SJCRH30 (cell line): ENCODE data around the gene ANTXRL. TPM values are rescaled to one million over a fixed set of nuclear protein-coding genes. Genes with fewer than 3 reads are reported as not detected.
"Not testable (repeated sequence)": the region's sequence is repeated elsewhere in the genome, so short reads cannot be mapped to it uniquely, and the experiment has no call there.

ENCODE experiments used
- DNase-seq, 2 experiments: peaks; one replicate each; pipeline ENCODE4 v3.0.0-alpha.2; 2015 to 2020
- H3K27ac ChIP-seq: fragments of 250-450 bp; sonication (Bioruptor Pico); 2 replicates; pipeline ENCODE4 v1.5.1; 2020; ENCODE audit warnings: mild to moderate bottlenecking, moderate library complexity
- H3K27me3 ChIP-seq: fragments of 250-450 bp; sonication (Bioruptor Pico); 2 replicates; pipeline ENCODE4 v1.5.1; 2020; ENCODE audit warnings: mild to moderate bottlenecking, moderate library complexity
- H3K36me3 ChIP-seq: fragments of 250-450 bp; sonication (Bioruptor Pico); 2 replicates; pipeline ENCODE4 v1.5.1; 2020; ENCODE audit warnings: mild to moderate bottlenecking, moderate library complexity
- H3K4me1 ChIP-seq: fragments of 250-450 bp; sonication (Bioruptor Pico); 2 replicates; pipeline ENCODE4 v1.5.1; 2020; ENCODE audit warnings: mild to moderate bottlenecking, moderate library complexity
- H3K4me3 ChIP-seq: fragments of 250-450 bp; sonication (Bioruptor Pico); 2 replicates; pipeline ENCODE4 v1.5.1; 2020; ENCODE audit warnings: mild to moderate bottlenecking, moderate library complexity
- H3K9me3 ChIP-seq: fragments of 250-450 bp; sonication (Bioruptor Pico); replicated peaks from 2 replicates; pipeline ENCODE4 v1.5.1; 2020; ENCODE audit warnings: mild to moderate bottlenecking, moderate library complexity
- total RNA-seq: library from RNA; depleted of rRNA; stranded (reverse); fragments of >200 nt; shearing (Covaris generic); gene quantifications from 2 replicates; pipeline ENCODE4 v1.2.3, GENCODE V29; 2014; rRNA removed

The ANTXRL gene
- total RNA-seq, 1 experiment from 2014 or later: not detected

- H3K9me3 ChIP-seq, H3K4me3 ChIP-seq, H3K27me3 ChIP-seq, H3K4me1 ChIP-seq, H3K27ac ChIP-seq, H3K36me3 ChIP-seq, DNase-seq: not testable (repeated sequence)
These were observed 80.4 kb downstream of the ANTXRL start for GRCh38 chr10:46367209-46367608.

- H3K27me3 ChIP-seq, H3K36me3 ChIP-seq, H3K4me1 ChIP-seq, DNase-seq, H3K4me3 ChIP-seq, H3K27ac ChIP-seq, H3K9me3 ChIP-seq: not testable (repeated sequence)
These were observed 81.0 kb downstream of the ANTXRL start for GRCh38 chr10:46367666-46368240.

- H3K4me3 ChIP-seq, H3K27me3 ChIP-seq, H3K36me3 ChIP-seq, H3K4me1 ChIP-seq, H3K27ac ChIP-seq, H3K9me3 ChIP-seq, DNase-seq: not testable (repeated sequence)
These were observed 82.2 kb downstream of the ANTXRL start for GRCh38 chr10:46368956-46369355.

- not testable (repeated sequence) for H3K4me3 ChIP-seq, DNase-seq, H3K27me3 ChIP-seq, H3K4me1 ChIP-seq, H3K36me3 ChIP-seq, H3K9me3 ChIP-seq, H3K27ac ChIP-seq
These were observed 87.6 kb downstream of the ANTXRL start for GRCh38 chr10:46374410-46374809.

GRCh38 chr10:46375406-46375805, 88.6 kb downstream of the ANTXRL start, which contains the start of gene ANXA8L1:
Gene ANXA8L1, plus strand, starts transcription at chr10:46375776. Its CDS starts 76 bp downstream, at chr10:46375852.
- not testable (repeated sequence) for H3K27ac ChIP-seq

GRCh38 chr10:46377022-46377421, 90.2 kb downstream of the ANTXRL start:
- not testable (repeated sequence) for H3K9me3 ChIP-seq, H3K27me3 ChIP-seq, DNase-seq

More at GRCh38 chr10:46375406-46375805, 88.6 kb downstream of the ANTXRL start, which contains the start of gene ANXA8L1:
- DNase-seq, H3K27me3 ChIP-seq, H3K36me3 ChIP-seq, H3K4me1 ChIP-seq, H3K9me3 ChIP-seq, H3K4me3 ChIP-seq: not testable (repeated sequence)

GRCh38 chr10:46377651-46378050, 90.9 kb downstream of the ANTXRL start:
- H3K4me1 ChIP-seq, H3K9me3 ChIP-seq, H3K36me3 ChIP-seq, DNase-seq, H3K27me3 ChIP-seq, H3K27ac ChIP-seq, H3K4me3 ChIP-seq: not testable (repeated sequence)

More at GRCh38 chr10:46377022-46377421, 90.2 kb downstream of the ANTXRL start:
- not testable (repeated sequence) for H3K4me1 ChIP-seq, H3K36me3 ChIP-seq, H3K4me3 ChIP-seq, H3K27ac ChIP-seq

GRCh38 chr10:46378108-46378507, 91.3 kb downstream of the ANTXRL start:
- H3K27ac ChIP-seq, H3K4me1 ChIP-seq, H3K4me3 ChIP-seq, H3K9me3 ChIP-seq, H3K36me3 ChIP-seq, DNase-seq, H3K27me3 ChIP-seq: not testable (repeated sequence)

GRCh38 chr10:46379233-46379848, 92.5 kb downstream of the ANTXRL start:
- not testable (repeated sequence) for H3K27ac ChIP-seq, H3K36me3 ChIP-seq, H3K27me3 ChIP-seq, DNase-seq, H3K4me1 ChIP-seq, H3K9me3 ChIP-seq, H3K4me3 ChIP-seq

Other genes starting within 250 kb of the ANTXRL start
- not detected in 2 replicates for gene MSMB, start 240.7 kb upstream of the ANTXRL start, total RNA-seq
- gene ANXA8L1, start 88.8 kb downstream of the ANTXRL start, total RNA-seq: not detected in 2 replicates
- not detected in 2 replicates for gene NPY4R, start 179.0 kb downstream of the ANTXRL start, total RNA-seq